Measurements from ENCODE around the gene GGT5. TPM values are rescaled to one million over a fixed set of nuclear protein-coding genes. Genes with fewer than 3 reads are reported as not detected.

GGT5 gene
- total RNA-seq, 4 donors from 2014 or later: 35.8 to 156 (median 83.7) TPM

- no peak overlapping the region for H3K4me3 ChIP-seq
- TF ChIP-seq EP300 (IDR thresholded peaks at IDR 0.05) (no peak), POLR2A (IDR thresholded peaks at IDR 0.05) (no peak)
- TF ChIP-seq, protein P1, sequence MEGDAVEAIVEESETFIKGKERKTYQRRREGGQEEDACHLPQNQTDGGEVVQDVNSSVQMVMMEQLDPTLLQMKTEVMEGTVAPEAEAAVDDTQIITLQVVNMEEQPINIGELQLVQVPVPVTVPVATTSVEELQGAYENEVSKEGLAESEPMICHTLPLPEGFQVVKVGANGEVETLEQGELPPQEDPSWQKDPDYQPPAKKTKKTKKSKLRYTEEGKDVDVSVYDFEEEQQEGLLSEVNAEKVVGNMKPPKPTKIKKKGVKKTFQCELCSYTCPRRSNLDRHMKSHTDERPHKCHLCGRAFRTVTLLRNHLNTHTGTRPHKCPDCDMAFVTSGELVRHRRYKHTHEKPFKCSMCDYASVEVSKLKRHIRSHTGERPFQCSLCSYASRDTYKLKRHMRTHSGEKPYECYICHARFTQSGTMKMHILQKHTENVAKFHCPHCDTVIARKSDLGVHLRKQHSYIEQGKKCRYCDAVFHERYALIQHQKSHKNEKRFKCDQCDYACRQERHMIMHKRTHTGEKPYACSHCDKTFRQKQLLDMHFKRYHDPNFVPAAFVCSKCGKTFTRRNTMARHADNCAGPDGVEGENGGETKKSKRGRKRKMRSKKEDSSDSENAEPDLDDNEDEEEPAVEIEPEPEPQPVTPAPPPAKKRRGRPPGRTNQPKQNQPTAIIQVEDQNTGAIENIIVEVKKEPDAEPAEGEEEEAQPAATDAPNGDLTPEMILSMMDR (IDR thresholded peaks at IDR 0.05): no peak
- no peak for DNase-seq (ENCODE audit: low spot score in 2 of 2)
- WGBS, 2 donors: 77 to 100% methylated on average over 3 to 10 of the region's 12 CpGs
- peak overlapping the region in 2 of 4 donors; percentile 4 to 43 for H3K27ac ChIP-seq
- peaks cover 0 to 35% (median 9%) of the 10 kb centered on the region in 4 donors for H3K4me1 ChIP-seq
- H3K36me3 ChIP-seq: peaks cover 0 to 57% (median 0%) of the 10 kb centered on the region in 3 donors
- H3K27me3 ChIP-seq: no peaks in the 10 kb centered on the region
- no peaks in the 10 kb centered on the region for H3K9me3 ChIP-seq
Measured at GRCh38 chr22:24178021-24178431, 66.9 kb downstream of the GGT5 start.

GRCh38 chr22:24177456-24177855 is 67.4 kb downstream of the GGT5 start:
- TF ChIP-seq POLR2A (IDR thresholded peaks at IDR 0.05) (no peak), EP300 (IDR thresholded peaks at IDR 0.05) (no peak)
- TF ChIP-seq, protein P1 (IDR thresholded peaks at IDR 0.05): no peak
- Histone ChIP-seq H3K36me3 (peaks cover 0 to 63% (median 0%) of the 10 kb centered on the region in 3 donors), H3K9me3 (no peaks in the 10 kb centered on the region), H3K27me3 (no peaks in the 10 kb centered on the region), H3K4me1 (peaks cover 0 to 30% (median 9%) of the 10 kb centered on the region in 4 donors), H3K4me3 (no peak overlapping the region), H3K27ac (peak overlapping the region in 2 of 4 donors; percentile 4 to 26)
- no peak for DNase-seq (ENCODE audit: low spot score in 2 of 2)
- WGBS, 2 donors: 72 to 94% methylated on average over 2 to 10 of the region's 10 CpGs

DNA sequence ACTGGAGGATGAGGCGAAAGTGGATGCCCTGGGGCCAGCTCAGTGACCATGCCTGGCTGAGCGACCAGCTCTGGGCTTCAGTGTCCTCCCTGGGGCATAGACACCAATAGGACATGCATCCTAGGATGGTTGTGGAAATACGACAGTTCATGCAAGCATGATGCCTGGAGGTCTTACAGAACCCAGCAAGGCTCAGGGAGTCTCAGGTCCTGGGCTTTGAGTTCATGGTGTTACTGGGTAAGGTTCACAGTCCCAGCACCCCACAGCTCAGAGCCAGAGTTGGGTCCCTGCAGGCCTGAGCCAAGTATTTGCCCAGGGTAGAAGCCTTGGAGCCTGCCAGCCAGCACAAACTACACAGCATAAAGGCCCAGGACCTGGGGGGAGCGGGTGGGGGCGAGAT is 67.8 kb downstream of the GGT5 start:
- Histone ChIP-seq H3K27ac (peak overlapping the region in 2 of 4 donors; percentile 4 to 26), H3K4me3 (no peak overlapping the region), H3K9me3 (no peaks in the 10 kb centered on the region), H3K27me3 (no peaks in the 10 kb centered on the region), H3K36me3 (peaks cover 0 to 67% (median 0%) of the 10 kb centered on the region in 3 donors), H3K4me1 (peaks cover 0 to 26% (median 7%) of the 10 kb centered on the region in 4 donors)
- TF ChIP-seq, protein P1 (IDR thresholded peaks at IDR 0.05): no peak
- TF ChIP-seq POLR2A (IDR thresholded peaks at IDR 0.05): no peak
- TF ChIP-seq EP300 (IDR thresholded peaks at IDR 0.05): no peak
- DNase-seq (ENCODE audit: low spot score in 2 of 2): no peak
- WGBS, 2 donors: 80 to 98% methylated on average over 3 to 5 of the region's 5 CpGs

GRCh38 chr22:24176630-24177029 is 68.3 kb downstream of the GGT5 start:
- DNase-seq (ENCODE audit: low spot score in 2 of 2): no peak
- WGBS, 2 donors: 70 to 71% methylated on average over 9 to 10 of the region's 10 CpGs
- Histone ChIP-seq H3K36me3 (peaks cover 0 to 71% (median 0%) of the 10 kb centered on the region in 3 donors), H3K9me3 (no peaks in the 10 kb centered on the region), H3K4me1 (peaks cover 0 to 21% (median 5%) of the 10 kb centered on the region in 4 donors), H3K27ac (peak overlapping the region in 1 of 4 donors; percentile 82), H3K4me3 (no peak overlapping the region), H3K27me3 (no peaks in the 10 kb centered on the region)
- TF ChIP-seq EP300 (IDR thresholded peaks at IDR 0.05) (no peak), POLR2A (IDR thresholded peaks at IDR 0.05) (no peak)
- TF ChIP-seq, protein P1 (IDR thresholded peaks at IDR 0.05): no peak

GRCh38 chr22:24176040-24176439 is 68.8 kb downstream of the GGT5 start:
- DNase-seq (ENCODE audit: low spot score in 2 of 2): no peak
- no peak overlapping the region for H3K4me3 ChIP-seq
- 88 to 93% methylated on average over 10 to 11 of the region's 11 CpGs for WGBS, 2 donors
- H3K27me3 ChIP-seq: no peaks in the 10 kb centered on the region
- peaks cover 0 to 77% (median 0%) of the 10 kb centered on the region in 3 donors for H3K36me3 ChIP-seq
- no peaks in the 10 kb centered on the region for H3K9me3 ChIP-seq
- peak overlapping the region in 2 of 4 donors; percentile 62 to 82 for H3K27ac ChIP-seq
- peaks cover 0 to 16% (median 3%) of the 10 kb centered on the region in 4 donors for H3K4me1 ChIP-seq
- TF ChIP-seq EP300 (IDR thresholded peaks at IDR 0.05): no peak
- TF ChIP-seq, protein P1 (IDR thresholded peaks at IDR 0.05): no peak
- TF ChIP-seq POLR2A (IDR thresholded peaks at IDR 0.05): no peak

All from tibial nerve (tissue), 4 donors.